WTC11 (cell line): ENCODE measurements around the gene HSPA12A. TPM values are rescaled to one million over a fixed set of nuclear protein-coding genes. Genes with fewer than 3 reads are reported as not detected.

ENCODE experiments used
- ATAC-seq: fragments of 200-7000 bp; cut with Tn5 transposase; 2 replicates; pipeline ENCODE4 v1.10.0; 2021; ENCODE audit warnings: mild to moderate bottlenecking, moderate library complexity
- CTCF ChIA-PET: fragments of 300-600 bp; sonication (Branson Sonifier 250); formaldehyde crosslinking; loops from one replicate; lab custom pipeline; 2021; ENCODE audit warnings: antibody characterized with exemption; lab: Charles Lee
- POLR2A ChIA-PET: fragments of 350-600 bp; sonication (Branson Sonifier 250); formaldehyde crosslinking; loops from one replicate; lab custom pipeline; 2021; ENCODE audit warnings: antibody characterized with exemption; lab: Charles Lee
- DNase-seq: peaks from one replicate; pipeline ENCODE4 v3.0.0; 2021; ENCODE audit warnings: low spot score
- H3K27ac Mint-ChIP-seq: 2 replicates; pipeline ENCODE4 v1.8.0; 2021; ENCODE audit warnings: mixed read lengths
- H3K27me3 Mint-ChIP-seq: 2 replicates; pipeline ENCODE4 v1.8.0; 2021; ENCODE audit warnings: low read depth, mild to moderate bottlenecking, moderate library complexity, mixed read lengths
- H3K36me3 Mint-ChIP-seq: 2 replicates; pipeline ENCODE4 v1.8.0; 2021; ENCODE audit warnings: mixed read lengths
- H3K4me1 Mint-ChIP-seq: 2 replicates; pipeline ENCODE4 v1.8.0; 2022; ENCODE audit warnings: mixed read lengths
- H3K4me3 Mint-ChIP-seq: 2 replicates; pipeline ENCODE4 v1.8.0; 2021; ENCODE audit warnings: mild to moderate bottlenecking, moderate library complexity, mixed read lengths
- H3K9me3 Mint-ChIP-seq: 2 replicates; pipeline ENCODE4 v1.8.0; 2021; ENCODE audit warnings: mixed read lengths
- NFE2L1 ChIP-seq: sonication (generic); formaldehyde crosslinking; IDR thresholded peaks from 2 replicates; pipeline ENCODE4 v1.8.1; 2023; ENCODE audit warnings: missing genetic modification reagents
- ZNF219 ChIP-seq: sonication (generic); formaldehyde crosslinking; IDR thresholded peaks from 2 replicates; pipeline ENCODE4 v1.8.0; 2023; ENCODE audit warnings: missing genetic modification reagents, mild to moderate bottlenecking, borderline replicate concordance
- total RNA-seq: library from RNA; stranded (reverse); gene quantifications from 3 replicates; pipeline ENCODE4 v1.2.3, GENCODE V29; 2021
- TF ChIP-seq, protein P1 (sequence below): sonication (generic); formaldehyde crosslinking; conservative IDR thresholded peaks from 2 replicates; pipeline ENCODE4 v1.8.1; 2022; ENCODE audit warnings: mild to moderate bottlenecking, missing genetic modification reagents
- TF ChIP-seq, protein P2 (sequence below): sonication (generic); formaldehyde crosslinking; IDR thresholded peaks from 2 replicates; pipeline ENCODE4 v1.8.1; 2023; ENCODE audit warnings: mild to moderate bottlenecking, missing genetic modification reagents, borderline replicate concordance
- TF ChIP-seq, protein P3 (sequence below): sonication (generic); formaldehyde crosslinking; IDR thresholded peaks from 2 replicates; pipeline ENCODE4 v1.8.1; 2022; ENCODE audit warnings: low read depth, missing genetic modification reagents, borderline replicate concordance
- TF ChIP-seq, protein P4 (sequence below): fragments of 250-450 bp; sonication (Bioruptor Pico); IDR thresholded peaks from 2 replicates; pipeline ENCODE4 v2.1.2; 2022; ENCODE audit warnings: mild to moderate bottlenecking, moderate library complexity
- TF ChIP-seq, protein P5 (sequence below): sonication (generic); formaldehyde crosslinking; IDR thresholded peaks from 2 replicates; pipeline ENCODE4 v1.8.0; 2022; ENCODE audit warnings: missing genetic modification reagents
- TF ChIP-seq, protein P6 (sequence below): fragments of 250-450 bp; sonication (Bioruptor Pico); IDR thresholded peaks from 2 replicates; pipeline ENCODE4 v1.9.0; 2021; ENCODE audit warnings: mild to moderate bottlenecking
- TF ChIP-seq, protein P7 (sequence below): sonication (generic); formaldehyde crosslinking; IDR thresholded peaks from 2 replicates; pipeline ENCODE4 v1.8.0; 2022; ENCODE audit warnings: mild to moderate bottlenecking, missing genetic modification reagents
- TF ChIP-seq, protein P8 (sequence below): sonication (generic); formaldehyde crosslinking; IDR thresholded peaks from 2 replicates; pipeline ENCODE4 v1.8.1; 2022; ENCODE audit warnings: mild to moderate bottlenecking, moderate library complexity, missing genetic modification reagents
- TF ChIP-seq, protein P9 (sequence below): sonication (generic); formaldehyde crosslinking; IDR thresholded peaks from 2 replicates; pipeline ENCODE4 v1.8.1; 2022; ENCODE audit warnings: missing genetic modification reagents, borderline replicate concordance

HSPA12A gene
- total RNA-seq, 1 experiment from 2014 or later: 7.2 TPM

DNA sequence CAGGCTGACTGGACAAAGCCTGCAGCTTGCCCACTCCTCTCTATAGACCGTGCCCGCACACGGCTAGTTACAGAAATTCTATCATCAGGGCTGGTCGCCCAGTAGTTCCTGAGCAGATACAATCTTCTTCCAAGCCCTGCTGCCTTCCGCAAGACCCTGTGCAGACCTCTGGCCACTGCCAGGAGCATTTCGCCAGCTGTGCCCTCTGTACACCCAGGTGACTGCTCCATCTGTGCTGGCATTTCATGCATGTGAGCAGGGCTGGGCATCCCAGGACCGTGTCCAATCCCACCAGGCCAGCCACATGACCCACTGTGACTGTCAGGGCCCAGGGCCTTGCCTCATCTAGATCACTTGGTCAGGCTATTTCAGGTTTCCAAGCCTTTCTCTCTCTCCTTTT lies 36.9 kb downstream of the HSPA12A start:
- H3K27me3 Mint-ChIP-seq: no peaks in the 10 kb centered on the region
- no peaks in the 10 kb centered on the region for H3K9me3 Mint-ChIP-seq
- POLR2A ChIA-PET: interaction anchor here (1.0 kb wide), 1 partner anchor 9 kb away, joined by 3 read pairs; no protein-coding TSS in a partner anchor
- CTCF ChIA-PET: interaction anchor here (0.6 kb wide), 1 partner anchor 15 kb away, joined by 5 read pairs; no protein-coding TSS in a partner anchor
- H3K4me1 Mint-ChIP-seq: peaks cover 21% of the 10 kb centered on the region
- DNase-seq (no peak), ATAC-seq (no peak)
- H3K4me3 Mint-ChIP-seq: no peak overlapping the region
- H3K27ac Mint-ChIP-seq: no peak overlapping the region
- H3K36me3 Mint-ChIP-seq: no peaks in the 10 kb centered on the region
- TF ChIP-seq, protein P1, sequence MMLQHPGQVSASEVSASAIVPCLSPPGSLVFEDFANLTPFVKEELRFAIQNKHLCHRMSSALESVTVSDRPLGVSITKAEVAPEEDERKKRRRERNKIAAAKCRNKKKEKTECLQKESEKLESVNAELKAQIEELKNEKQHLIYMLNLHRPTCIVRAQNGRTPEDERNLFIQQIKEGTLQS (CRISPR knock-in tag): no peak
- no peak for TF ChIP-seq ZNF219
- no peak for TF ChIP-seq NFE2L1 (CRISPR knock-in tag)
- TF ChIP-seq, protein P2, sequence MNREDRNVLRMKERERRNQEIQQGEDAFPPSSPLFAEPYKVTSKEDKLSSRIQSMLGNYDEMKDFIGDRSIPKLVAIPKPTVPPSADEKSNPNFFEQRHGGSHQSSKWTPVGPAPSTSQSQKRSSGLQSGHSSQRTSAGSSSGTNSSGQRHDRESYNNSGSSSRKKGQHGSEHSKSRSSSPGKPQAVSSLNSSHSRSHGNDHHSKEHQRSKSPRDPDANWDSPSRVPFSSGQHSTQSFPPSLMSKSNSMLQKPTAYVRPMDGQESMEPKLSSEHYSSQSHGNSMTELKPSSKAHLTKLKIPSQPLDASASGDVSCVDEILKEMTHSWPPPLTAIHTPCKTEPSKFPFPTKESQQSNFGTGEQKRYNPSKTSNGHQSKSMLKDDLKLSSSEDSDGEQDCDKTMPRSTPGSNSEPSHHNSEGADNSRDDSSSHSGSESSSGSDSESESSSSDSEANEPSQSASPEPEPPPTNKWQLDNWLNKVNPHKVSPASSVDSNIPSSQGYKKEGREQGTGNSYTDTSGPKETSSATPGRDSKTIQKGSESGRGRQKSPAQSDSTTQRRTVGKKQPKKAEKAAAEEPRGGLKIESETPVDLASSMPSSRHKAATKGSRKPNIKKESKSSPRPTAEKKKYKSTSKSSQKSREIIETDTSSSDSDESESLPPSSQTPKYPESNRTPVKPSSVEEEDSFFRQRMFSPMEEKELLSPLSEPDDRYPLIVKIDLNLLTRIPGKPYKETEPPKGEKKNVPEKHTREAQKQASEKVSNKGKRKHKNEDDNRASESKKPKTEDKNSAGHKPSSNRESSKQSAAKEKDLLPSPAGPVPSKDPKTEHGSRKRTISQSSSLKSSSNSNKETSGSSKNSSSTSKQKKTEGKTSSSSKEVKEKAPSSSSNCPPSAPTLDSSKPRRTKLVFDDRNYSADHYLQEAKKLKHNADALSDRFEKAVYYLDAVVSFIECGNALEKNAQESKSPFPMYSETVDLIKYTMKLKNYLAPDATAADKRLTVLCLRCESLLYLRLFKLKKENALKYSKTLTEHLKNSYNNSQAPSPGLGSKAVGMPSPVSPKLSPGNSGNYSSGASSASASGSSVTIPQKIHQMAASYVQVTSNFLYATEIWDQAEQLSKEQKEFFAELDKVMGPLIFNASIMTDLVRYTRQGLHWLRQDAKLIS (CRISPR knock-in tag): no peak
- TF ChIP-seq, protein P3, sequence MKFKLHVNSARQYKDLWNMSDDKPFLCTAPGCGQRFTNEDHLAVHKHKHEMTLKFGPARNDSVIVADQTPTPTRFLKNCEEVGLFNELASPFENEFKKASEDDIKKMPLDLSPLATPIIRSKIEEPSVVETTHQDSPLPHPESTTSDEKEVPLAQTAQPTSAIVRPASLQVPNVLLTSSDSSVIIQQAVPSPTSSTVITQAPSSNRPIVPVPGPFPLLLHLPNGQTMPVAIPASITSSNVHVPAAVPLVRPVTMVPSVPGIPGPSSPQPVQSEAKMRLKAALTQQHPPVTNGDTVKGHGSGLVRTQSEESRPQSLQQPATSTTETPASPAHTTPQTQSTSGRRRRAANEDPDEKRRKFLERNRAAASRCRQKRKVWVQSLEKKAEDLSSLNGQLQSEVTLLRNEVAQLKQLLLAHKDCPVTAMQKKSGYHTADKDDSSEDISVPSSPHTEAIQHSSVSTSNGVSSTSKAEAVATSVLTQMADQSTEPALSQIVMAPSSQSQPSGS: no peak
- TF ChIP-seq, protein P4, sequence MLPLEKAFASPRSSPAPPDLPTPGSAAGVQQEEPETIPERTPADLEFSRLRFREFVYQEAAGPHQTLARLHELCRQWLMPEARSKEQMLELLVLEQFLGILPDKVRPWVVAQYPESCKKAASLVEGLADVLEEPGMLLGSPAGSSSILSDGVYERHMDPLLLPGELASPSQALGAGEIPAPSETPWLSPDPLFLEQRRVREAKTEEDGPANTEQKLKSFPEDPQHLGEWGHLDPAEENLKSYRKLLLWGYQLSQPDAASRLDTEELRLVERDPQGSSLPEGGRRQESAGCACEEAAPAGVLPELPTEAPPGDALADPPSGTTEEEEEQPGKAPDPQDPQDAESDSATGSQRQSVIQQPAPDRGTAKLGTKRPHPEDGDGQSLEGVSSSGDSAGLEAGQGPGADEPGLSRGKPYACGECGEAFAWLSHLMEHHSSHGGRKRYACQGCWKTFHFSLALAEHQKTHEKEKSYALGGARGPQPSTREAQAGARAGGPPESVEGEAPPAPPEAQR (CRISPR knock-in tag): no peak
- TF ChIP-seq, protein P5, sequence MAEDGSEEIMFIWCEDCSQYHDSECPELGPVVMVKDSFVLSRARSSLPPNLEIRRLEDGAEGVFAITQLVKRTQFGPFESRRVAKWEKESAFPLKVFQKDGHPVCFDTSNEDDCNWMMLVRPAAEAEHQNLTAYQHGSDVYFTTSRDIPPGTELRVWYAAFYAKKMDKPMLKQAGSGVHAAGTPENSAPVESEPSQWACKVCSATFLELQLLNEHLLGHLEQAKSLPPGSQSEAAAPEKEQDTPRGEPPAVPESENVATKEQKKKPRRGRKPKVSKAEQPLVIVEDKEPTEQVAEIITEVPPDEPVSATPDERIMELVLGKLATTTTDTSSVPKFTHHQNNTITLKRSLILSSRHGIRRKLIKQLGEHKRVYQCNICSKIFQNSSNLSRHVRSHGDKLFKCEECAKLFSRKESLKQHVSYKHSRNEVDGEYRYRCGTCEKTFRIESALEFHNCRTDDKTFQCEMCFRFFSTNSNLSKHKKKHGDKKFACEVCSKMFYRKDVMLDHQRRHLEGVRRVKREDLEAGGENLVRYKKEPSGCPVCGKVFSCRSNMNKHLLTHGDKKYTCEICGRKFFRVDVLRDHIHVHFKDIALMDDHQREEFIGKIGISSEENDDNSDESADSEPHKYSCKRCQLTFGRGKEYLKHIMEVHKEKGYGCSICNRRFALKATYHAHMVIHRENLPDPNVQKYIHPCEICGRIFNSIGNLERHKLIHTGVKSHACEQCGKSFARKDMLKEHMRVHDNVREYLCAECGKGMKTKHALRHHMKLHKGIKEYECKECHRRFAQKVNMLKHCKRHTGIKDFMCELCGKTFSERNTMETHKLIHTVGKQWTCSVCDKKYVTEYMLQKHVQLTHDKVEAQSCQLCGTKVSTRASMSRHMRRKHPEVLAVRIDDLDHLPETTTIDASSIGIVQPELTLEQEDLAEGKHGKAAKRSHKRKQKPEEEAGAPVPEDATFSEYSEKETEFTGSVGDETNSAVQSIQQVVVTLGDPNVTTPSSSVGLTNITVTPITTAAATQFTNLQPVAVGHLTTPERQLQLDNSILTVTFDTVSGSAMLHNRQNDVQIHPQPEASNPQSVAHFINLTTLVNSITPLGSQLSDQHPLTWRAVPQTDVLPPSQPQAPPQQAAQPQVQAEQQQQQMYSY (CRISPR knock-in tag): no peak
- TF ChIP-seq, protein P6, sequence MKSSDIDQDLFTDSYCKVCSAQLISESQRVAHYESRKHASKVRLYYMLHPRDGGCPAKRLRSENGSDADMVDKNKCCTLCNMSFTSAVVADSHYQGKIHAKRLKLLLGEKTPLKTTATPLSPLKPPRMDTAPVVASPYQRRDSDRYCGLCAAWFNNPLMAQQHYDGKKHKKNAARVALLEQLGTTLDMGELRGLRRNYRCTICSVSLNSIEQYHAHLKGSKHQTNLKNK (CRISPR knock-in tag): no peak
- TF ChIP-seq, all 79 proteins: peak for 0

DNA sequence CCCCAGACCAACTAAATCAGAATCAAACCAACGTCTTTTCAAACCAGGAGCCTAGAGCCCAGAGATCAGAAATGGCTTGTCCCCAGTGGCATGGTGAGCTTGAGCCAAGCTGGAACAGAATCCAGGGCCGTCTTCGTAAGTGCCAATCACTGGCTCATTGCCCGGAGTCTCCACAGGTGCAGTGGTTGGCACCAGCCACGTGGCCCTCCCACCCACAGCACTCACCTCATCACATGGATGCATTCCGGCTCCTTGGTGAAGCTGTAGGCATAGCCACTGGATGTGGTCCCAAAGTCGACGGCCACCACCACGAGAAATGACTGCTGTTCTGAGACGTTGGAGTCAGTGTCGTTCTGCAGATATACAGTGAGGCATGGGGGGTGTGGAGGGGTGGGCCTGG lies 37.4 kb downstream of the HSPA12A start:
- DNase-seq (no peak), ATAC-seq (no peak)
- Mint-ChIP-seq H3K27ac (no peak overlapping the region), H3K4me1 (peaks cover 21% of the 10 kb centered on the region), H3K27me3 (no peaks in the 10 kb centered on the region), H3K36me3 (no peaks in the 10 kb centered on the region), H3K4me3 (no peak overlapping the region), H3K9me3 (no peaks in the 10 kb centered on the region)
- CTCF ChIA-PET: no interaction called here
- POLR2A ChIA-PET: no interaction called here
- TF ChIP-seq, protein P7, sequence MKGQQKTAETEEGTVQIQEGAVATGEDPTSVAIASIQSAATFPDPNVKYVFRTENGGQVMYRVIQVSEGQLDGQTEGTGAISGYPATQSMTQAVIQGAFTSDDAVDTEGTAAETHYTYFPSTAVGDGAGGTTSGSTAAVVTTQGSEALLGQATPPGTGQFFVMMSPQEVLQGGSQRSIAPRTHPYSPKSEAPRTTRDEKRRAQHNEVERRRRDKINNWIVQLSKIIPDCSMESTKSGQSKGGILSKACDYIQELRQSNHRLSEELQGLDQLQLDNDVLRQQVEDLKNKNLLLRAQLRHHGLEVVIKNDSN: no peak
- TF ChIP-seq, protein P8, sequence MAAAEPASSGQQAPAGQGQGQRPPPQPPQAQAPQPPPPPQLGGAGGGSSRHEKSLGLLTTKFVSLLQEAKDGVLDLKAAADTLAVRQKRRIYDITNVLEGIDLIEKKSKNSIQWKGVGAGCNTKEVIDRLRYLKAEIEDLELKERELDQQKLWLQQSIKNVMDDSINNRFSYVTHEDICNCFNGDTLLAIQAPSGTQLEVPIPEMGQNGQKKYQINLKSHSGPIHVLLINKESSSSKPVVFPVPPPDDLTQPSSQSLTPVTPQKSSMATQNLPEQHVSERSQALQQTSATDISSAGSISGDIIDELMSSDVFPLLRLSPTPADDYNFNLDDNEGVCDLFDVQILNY: no peak
- TF ChIP-seq, protein P9, sequence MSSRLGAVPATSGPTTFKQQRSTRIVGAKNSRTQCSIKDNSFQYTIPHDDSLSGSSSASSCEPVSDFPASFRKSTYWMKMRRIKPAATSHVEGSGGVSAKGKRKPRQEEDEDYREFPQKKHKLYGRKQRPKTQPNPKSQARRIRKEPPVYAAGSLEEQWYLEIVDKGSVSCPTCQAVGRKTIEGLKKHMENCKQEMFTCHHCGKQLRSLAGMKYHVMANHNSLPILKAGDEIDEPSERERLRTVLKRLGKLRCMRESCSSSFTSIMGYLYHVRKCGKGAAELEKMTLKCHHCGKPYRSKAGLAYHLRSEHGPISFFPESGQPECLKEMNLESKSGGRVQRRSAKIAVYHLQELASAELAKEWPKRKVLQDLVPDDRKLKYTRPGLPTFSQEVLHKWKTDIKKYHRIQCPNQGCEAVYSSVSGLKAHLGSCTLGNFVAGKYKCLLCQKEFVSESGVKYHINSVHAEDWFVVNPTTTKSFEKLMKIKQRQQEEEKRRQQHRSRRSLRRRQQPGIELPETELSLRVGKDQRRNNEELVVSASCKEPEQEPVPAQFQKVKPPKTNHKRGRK (CRISPR knock-in tag): no peak
